ENCODE results near the gene ARHGAP22. TPM values are rescaled to one million over a fixed set of nuclear protein-coding genes. Genes with fewer than 3 reads are reported as not detected.
"Not testable (repeated sequence)": the region's sequence is repeated elsewhere in the genome, so short reads cannot be mapped to it uniquely, and the experiment has no call there.

ARHGAP22 gene
- total RNA-seq, 2 experiments from 2014 or later, result not detected

- Histone ChIP-seq H3K4me1 (ENCODE audit: insufficient read depth, low read length) (no peaks in the 10 kb centered on the region), H3K36me3 (ENCODE audit: insufficient read depth, low read length) (no peaks in the 10 kb centered on the region), H3K9me3 (ENCODE audit: control insufficient read depth in 1 of 2, insufficient read depth in 1 of 2, low read length in 2 of 2) (peaks cover 1 to 4% of the 10 kb centered on the region in 2 experiments), H3K27me3 (ENCODE audit: control insufficient read depth in 1 of 2, insufficient read depth in 2 of 2, low read length in 2 of 2) (no peaks in the 10 kb centered on the region), H3K4me3 (ENCODE audit: low read length) (no peak overlapping the region), H3K27ac (ENCODE audit: low read depth in 1 of 2, low read length in 2 of 2) (no peak overlapping the region)
- ATAC-seq (ENCODE audit: poor library complexity) (no peak), DNase-seq (no peak)
- no peak for TF ChIP-seq CTCF (IDR thresholded peaks at IDR 0.05)
- no peak overlapping the region for H3K4me3 Mint-ChIP-seq
- ChIA-PET POLR2A (no interaction called here), CTCF (no interaction called here)
- H3K9me3 Mint-ChIP-seq, result peaks cover 2% of the 10 kb centered on the region
- peaks cover 5% of the 10 kb centered on the region for H3K27me3 Mint-ChIP-seq
- H3K36me3 Mint-ChIP-seq (ENCODE audit: low read depth), result no peaks in the 10 kb centered on the region
- H3K4me1 Mint-ChIP-seq (ENCODE audit: low read depth), result no peaks in the 10 kb centered on the region
- intact Hi-C loops (cut with DNase I, micrococcal nuclease), result no loop called here
- no peak overlapping the region for H3K27ac Mint-ChIP-seq
These were observed 40.7 kb upstream of the ARHGAP22 start for GRCh38 chr10:48645600-48645999.

DNA sequence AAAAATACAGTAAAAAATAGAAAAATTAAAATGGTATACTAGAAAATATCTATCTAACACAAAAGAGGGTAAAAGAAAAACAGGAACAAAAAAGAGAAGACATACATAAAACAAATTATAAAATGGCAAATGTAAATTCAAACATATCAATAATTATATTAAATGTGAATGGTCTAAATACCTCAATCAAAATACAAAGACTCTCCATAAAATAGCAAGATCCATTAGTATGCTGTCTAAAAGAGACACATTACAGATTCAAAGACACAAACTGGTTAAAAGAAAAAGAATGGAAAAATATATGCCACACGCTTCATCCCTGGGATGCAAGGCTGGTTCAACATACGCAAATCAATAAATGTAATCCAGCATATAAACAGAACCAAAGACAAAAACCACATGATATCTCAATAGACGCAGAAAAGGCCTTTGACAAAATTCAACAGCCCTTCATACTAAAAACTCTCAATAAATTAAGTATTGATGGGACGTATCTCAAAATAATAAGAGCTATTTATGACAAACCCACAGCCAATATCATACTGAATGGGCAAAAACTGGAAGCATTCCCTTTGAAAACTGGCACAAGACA, 36.3 kb upstream of the ARHGAP22 start:
- H3K36me3 Mint-ChIP-seq (ENCODE audit: low read depth); CTCF ChIA-PET; H3K27ac Mint-ChIP-seq; ATAC-seq (ENCODE audit: poor library complexity); POLR2A ChIA-PET; DNase-seq; H3K36me3 ChIP-seq (ENCODE audit: insufficient read depth, low read length); H3K4me1 Mint-ChIP-seq (ENCODE audit: low read depth); H3K4me3 Mint-ChIP-seq; H3K4me3 ChIP-seq (ENCODE audit: low read length); intact Hi-C loops (cut with DNase I, micrococcal nuclease); H3K4me1 ChIP-seq (ENCODE audit: insufficient read depth, low read length); H3K27ac ChIP-seq (ENCODE audit: low read depth in 1 of 2, low read length in 2 of 2); H3K9me3 ChIP-seq (ENCODE audit: control insufficient read depth in 1 of 2, insufficient read depth in 1 of 2, low read length in 2 of 2): not testable (repeated sequence)
- H3K27me3 Mint-ChIP-seq, result peaks cover 33% of the 10 kb centered on the region
- H3K9me3 Mint-ChIP-seq, result peaks cover 11% of the 10 kb centered on the region
- H3K27me3 ChIP-seq (ENCODE audit: control insufficient read depth in 1 of 2, insufficient read depth in 2 of 2, low read length in 2 of 2), result peaks cover 4 to 10% of the 10 kb centered on the region in 2 experiments

- DNase-seq, result no peak
- ATAC-seq (ENCODE audit: poor library complexity), result no peak
- no peak for TF ChIP-seq CTCF (IDR thresholded peaks at IDR 0.05)
- no peak overlapping the region for H3K4me3 ChIP-seq (ENCODE audit: low read length)
- Mint-ChIP-seq H3K9me3 (peaks cover 11% of the 10 kb centered on the region), H3K4me3 (no peak overlapping the region), H3K36me3 (ENCODE audit: low read depth) (peaks cover 3% of the 10 kb centered on the region), H3K27ac (no peak overlapping the region), H3K4me1 (ENCODE audit: low read depth) (no peaks in the 10 kb centered on the region), H3K27me3 (peaks cover 33% of the 10 kb centered on the region)
- H3K4me1 ChIP-seq (ENCODE audit: insufficient read depth, low read length), result peaks cover under 1% of the 10 kb centered on the region
- peaks cover 4% of the 10 kb centered on the region in 2 experiments for H3K9me3 ChIP-seq (ENCODE audit: control insufficient read depth in 1 of 2, insufficient read depth in 1 of 2, low read length in 2 of 2)
- intact Hi-C loops (cut with DNase I, micrococcal nuclease), result no loop called here
- no peaks in the 10 kb centered on the region for H3K36me3 ChIP-seq (ENCODE audit: insufficient read depth, low read length)
- H3K27ac ChIP-seq (ENCODE audit: low read depth in 1 of 2, low read length in 2 of 2), result no peak overlapping the region
- H3K27me3 ChIP-seq (ENCODE audit: control insufficient read depth in 1 of 2, insufficient read depth in 2 of 2, low read length in 2 of 2), result peaks cover 7 to 14% of the 10 kb centered on the region in 2 experiments
- ChIA-PET POLR2A (no interaction called here), CTCF (no interaction called here)
These were observed 35.5 kb upstream of the ARHGAP22 start for GRCh38 chr10:48640326-48640725.

DNA sequence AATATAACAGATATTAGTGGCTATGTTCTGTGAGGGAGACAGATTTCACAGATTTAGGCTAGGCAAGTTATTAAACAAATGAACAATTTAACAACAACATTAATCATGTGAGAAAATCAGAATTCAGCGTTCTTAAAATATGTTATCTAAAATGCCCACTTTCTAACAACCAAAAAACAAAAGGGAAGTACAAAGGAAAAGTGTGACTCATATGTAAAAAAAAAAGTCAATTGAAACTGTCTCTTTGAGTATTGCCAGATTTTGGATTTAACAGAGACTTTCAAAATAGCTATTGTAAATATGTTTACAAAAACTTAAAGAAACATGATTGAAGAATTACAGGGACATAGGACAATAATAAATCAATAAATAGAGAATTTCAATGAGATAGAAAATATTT, 34.8 kb upstream of the ARHGAP22 start:
- H3K9me3 Mint-ChIP-seq, result peaks cover 11% of the 10 kb centered on the region
- H3K27ac Mint-ChIP-seq, result no peak overlapping the region
- H3K4me1 Mint-ChIP-seq (ENCODE audit: low read depth), result peaks cover 3% of the 10 kb centered on the region
- intact Hi-C loops (cut with DNase I, micrococcal nuclease), result no loop called here
- Histone ChIP-seq H3K27ac (ENCODE audit: low read depth in 1 of 2, low read length in 2 of 2) (no peak overlapping the region), H3K9me3 (ENCODE audit: control insufficient read depth in 1 of 2, insufficient read depth in 1 of 2, low read length in 2 of 2) (peaks cover 4% of the 10 kb centered on the region in 2 experiments), H3K36me3 (ENCODE audit: insufficient read depth, low read length) (no peaks in the 10 kb centered on the region), H3K27me3 (ENCODE audit: control insufficient read depth in 1 of 2, insufficient read depth in 2 of 2, low read length in 2 of 2) (peaks cover 7 to 14% of the 10 kb centered on the region in 2 experiments), H3K4me3 (ENCODE audit: low read length) (no peak overlapping the region), H3K4me1 (ENCODE audit: insufficient read depth, low read length) (peaks cover 7% of the 10 kb centered on the region)
- CTCF ChIA-PET, result no interaction called here
- POLR2A ChIA-PET, result no interaction called here
- peaks cover 37% of the 10 kb centered on the region for H3K27me3 Mint-ChIP-seq
- peaks cover 3% of the 10 kb centered on the region for H3K36me3 Mint-ChIP-seq (ENCODE audit: low read depth)
- H3K4me3 Mint-ChIP-seq, result no peak overlapping the region
- TF ChIP-seq CTCF (IDR thresholded peaks at IDR 0.05), result no peak
- DNase-seq (no peak), ATAC-seq (ENCODE audit: poor library complexity) (no peak)
